RPMI8226 (cell line): ENCODE results near the gene ELF5.

Source experiments
- DNase-seq: peaks from one replicate; pipeline ENCODE4 v3.0.0-alpha.2; 2015

Gene ELF5

GRCh38 chr11:34490304-34490703 lies 23.3 kb downstream of the ELF5 start:
- DNase-seq, result no peak

GRCh38 chr11:34488855-34489557 lies 24.6 kb downstream of the ELF5 start:
- DNase-seq, result no peak

GRCh38 chr11:34487430-34487829 lies 26.2 kb downstream of the ELF5 start:
- no peak for DNase-seq

GRCh38 chr11:34483106-34483874 lies 30.3 kb downstream of the ELF5 start:
- DNase-seq, result no peak

- DNase-seq, result no peak
Measured at GRCh38 chr11:34481307-34481706, 32.3 kb downstream of the ELF5 start.

- no peak for DNase-seq
Measured at GRCh38 chr11:34480314-34480713, 33.3 kb downstream of the ELF5 start.

- DNase-seq, result no peak
Measured at GRCh38 chr11:34478845-34479663, 34.5 kb downstream of the ELF5 start.

- no peak for DNase-seq
Measured at GRCh38 chr11:34476849-34477248, 36.7 kb downstream of the ELF5 start.

- DNase-seq, result no peak
Measured at GRCh38 chr11:34475656-34476055, 37.9 kb downstream of the ELF5 start.

GRCh38 chr11:34473603-34474169 lies 39.9 kb downstream of the ELF5 start:
- no peak for DNase-seq

GRCh38 chr11:34468209-34468841 lies 45.3 kb downstream of the ELF5 start:
- peak; percentile 58 for DNase-seq

- no peak for DNase-seq
Measured at GRCh38 chr11:34466802-34467488, 46.6 kb downstream of the ELF5 start.

- no peak for DNase-seq
Measured at GRCh38 chr11:34464591-34465051, 49.0 kb downstream of the ELF5 start.

- no peak for DNase-seq
Measured at GRCh38 chr11:34461215-34461614, 52.4 kb downstream of the ELF5 start.

GRCh38 chr11:34460278-34460677 lies 53.3 kb downstream of the ELF5 start:
- DNase-seq, result no peak

- no peak for DNase-seq
Measured at GRCh38 chr11:34459507-34460162, 54.0 kb downstream of the ELF5 start.

GRCh38 chr11:34458525-34458924 lies 55.1 kb downstream of the ELF5 start:
- no peak for DNase-seq

- DNase-seq, result no peak
Measured at GRCh38 chr11:34457607-34458006, 56.0 kb downstream of the ELF5 start.

GRCh38 chr11:34454308-34455032 lies 59.1 kb downstream of the ELF5 start:
- no peak for DNase-seq

GRCh38 chr11:34451053-34451452 lies 62.5 kb downstream of the ELF5 start:
- DNase-seq, result no peak

- DNase-seq, result no peak
Measured at GRCh38 chr11:34449013-34449412, 64.6 kb downstream of the ELF5 start.
